Heart left ventricle (tissue), 16 donors: ENCODE data around the gene MRPL36. TPM values are rescaled to one million over a fixed set of nuclear protein-coding genes. Genes with fewer than 3 reads are reported as not detected.
"Not testable (repeated sequence)": the region's sequence is repeated elsewhere in the genome, so short reads cannot be mapped to it uniquely, and the experiment has no call there.

ENCODE experiments used
- ATAC-seq, 4 donors: fragments of 200-7000 bp; cut with Tn5 transposase; one replicate each; pipeline ENCODE4 v1.9.1; 2020 to 2022; ENCODE audit warnings: moderate library complexity in 4 of 4, mild to moderate bottlenecking in 3 of 4, moderate number of reproducible peaks in 1 of 4
- DNase-seq, 5 donors: peaks; one replicate each; pipeline ENCODE4 v3.0.0-alpha.2; 2020
- H3K27ac ChIP-seq, 12 donors: fragments of 200-600 bp; sonication (generic) in 4 of 12; one replicate each; pipeline versions ENCODE4 v1.5.0 to v1.8.0; 2016 to 2022; ENCODE audit warnings: mild to moderate bottlenecking in 2 of 12
- H3K27me3 ChIP-seq, 9 donors: fragments of 200-600 bp; sonication (generic) in 2 of 9; one replicate each; pipeline versions ENCODE4 v1.5.1 to v1.8.0; 2016 to 2022; ENCODE audit warnings: mild to moderate bottlenecking in 3 of 9
- H3K36me3 ChIP-seq, 9 donors: fragments of 200-600 bp; sonication (generic) in 2 of 9; one replicate each; pipeline versions ENCODE4 v1.5.0 to v1.8.0; 2018 to 2022; ENCODE audit warnings: mild to moderate bottlenecking in 2 of 9
- H3K4me1 ChIP-seq, 12 donors: fragments of 200-600 bp; sonication (generic) in 4 of 12; one replicate each; pipeline versions ENCODE4 v1.5.0 to v1.8.0; 2016 to 2022; ENCODE audit warnings: mild to moderate bottlenecking in 3 of 12
- H3K4me3 ChIP-seq, 12 donors: fragments of 200-600 bp; sonication (generic) in 4 of 12; one replicate each; pipeline versions ENCODE4 v1.5.0 to v1.8.0; 2017 to 2022; ENCODE audit warnings: mild to moderate bottlenecking in 9 of 12, moderate library complexity in 4 of 12
- H3K9me3 ChIP-seq, 12 donors: fragments of 200-600 bp; sonication (generic) in 4 of 12; one replicate each; pipeline versions ENCODE4 v1.5.0 to v1.8.0; 2016 to 2022; ENCODE audit warnings: mild to moderate bottlenecking in 1 of 12
- POLR2A ChIP-seq, 2 donors: fragments of 450-650 bp; IDR thresholded peaks; one replicate each; pipeline ENCODE4 v1.6.1; 2017; ENCODE audit warnings: antibody characterized with exemption in 2 of 2, mild to moderate bottlenecking in 2 of 2, moderate library complexity in 2 of 2
- WGBS, 4 donors: extraction: QIAGEN DNeasy Blood & Tissue Kit in 2 of 4; methylation state at CpG; one replicate each; pipeline versions ENCODE4 v1.1.5 to v1.1.7; 2013 to 2018; 5-methylcytosine and 5-hydroxymethylcytosine counted together
- intact Hi-C, 10 donors: fragments of 100-400 bp; cut with DNase I; formaldehyde crosslinking; loops; one replicate each; pipeline versions ENCODE4 v1.11.1 to v1.14.2; 2022
- polyA plus RNA-seq, 2 donors: library from polyadenylated mRNA; stranded (reverse); fragments of 200-250 nt; gene quantifications; one replicate each; pipeline ENCODE4 v1.2.3, GENCODE V29; 2013
- total RNA-seq, 9 donors: library from RNA; depleted of rRNA in 2 of 9; stranded (reverse); fragments of >200 nt in 2 of 9; fragmentation: NEBNext Ultra II Directional in 3 of 9; extraction: Animal tissue kit (Norgen Biotek cat#: 25700) in 3 of 9; gene quantifications; one replicate each; pipeline versions ENCODE4 v1.1.0 to v1.2.4, GENCODE V29; 2016 to 2023
- TF ChIP-seq, protein P1 (sequence below), 12 donors: fragments of 200-600 bp; sonication (generic) in 4 of 12; IDR thresholded peaks; one replicate each; pipeline versions ENCODE4 v1.5.0 to v1.8.0; 2018 to 2022; ENCODE audit warnings: antibody characterized with exemption in 12 of 12, mild to moderate bottlenecking in 5 of 12
- donor health status: ischemic (EF 13 %, LVEDD 7.1; RV severe dilation, severe dysfunction).
- donor health status: healthy with polysubstance abuse.
- donor health status: DM: no; HTN: yes; CAD: no.
- donor health status: DM: no; HTN: no; CAD: no.
- donor health status: ischemic (EF 25% LVEDD 6.9; RV normal size, moderate dysfunction).
- donor health status: ischemic (EF 25% LVEDD 5.7; RV mildly dilated, moderate dysfunction).
- donor health status: healthy.
- donor health status: DM: yes; HTN: yes; CAD: no.
- donor health status: ischemic (EF 35%, LVEDD 5.7; RV mildly dilated, moderate dysfunction).
- donor health status: nonischemic (EF 11% LVEDD 7.7; RV severe dilation, severe dysfunction).
- donor health status: DM: yes; HTN: yes; CAD: no.
- donor health status: PGD.
- donor health status: ischemic (EF 29% LVEDD 5.4; RV normal size, mild dysfunction).
- donor health status: nonischemic (EF 23%, LVEDD 6.1; RV moderate dilation, normal function).

Gene MRPL36
- total and polyA plus RNA-seq, 11 donors = 45.6 to 107 (median 56.4) TPM

GRCh38 chr5:1791176-1791575 lies 8.5 kb downstream of the MRPL36 start:
- 59 to 86% (median 86%) methylated on average over 3 of the region's 3 CpGs for WGBS, 4 donors

GRCh38 chr5:1789834-1790471 lies 9.7 kb downstream of the MRPL36 start:
- Histone ChIP-seq H3K27me3 (no peaks in the 10 kb centered on the region), H3K4me1 (peaks cover 0 to 29% (median 6%) of the 10 kb centered on the region in 12 donors), H3K4me3 (no peak overlapping the region), H3K27ac (peak overlapping the region in 6 of 12 donors; percentile 11 to 54 (median 30)), H3K9me3 (no peaks in the 10 kb centered on the region), H3K36me3 (no peaks in the 10 kb centered on the region)
- WGBS, 4 donors = 39 to 45% (median 43%) methylated on average over 10 of the region's 10 CpGs
- ATAC-seq = peak in 2 of 4 donors; percentile 64 to 84
- DNase-seq = peak in 3 of 5 donors; percentile 45 to 48 (median 46)
- TF ChIP-seq POLR2A (IDR thresholded peaks at IDR 0.05) = no peak
- TF ChIP-seq, protein P1, sequence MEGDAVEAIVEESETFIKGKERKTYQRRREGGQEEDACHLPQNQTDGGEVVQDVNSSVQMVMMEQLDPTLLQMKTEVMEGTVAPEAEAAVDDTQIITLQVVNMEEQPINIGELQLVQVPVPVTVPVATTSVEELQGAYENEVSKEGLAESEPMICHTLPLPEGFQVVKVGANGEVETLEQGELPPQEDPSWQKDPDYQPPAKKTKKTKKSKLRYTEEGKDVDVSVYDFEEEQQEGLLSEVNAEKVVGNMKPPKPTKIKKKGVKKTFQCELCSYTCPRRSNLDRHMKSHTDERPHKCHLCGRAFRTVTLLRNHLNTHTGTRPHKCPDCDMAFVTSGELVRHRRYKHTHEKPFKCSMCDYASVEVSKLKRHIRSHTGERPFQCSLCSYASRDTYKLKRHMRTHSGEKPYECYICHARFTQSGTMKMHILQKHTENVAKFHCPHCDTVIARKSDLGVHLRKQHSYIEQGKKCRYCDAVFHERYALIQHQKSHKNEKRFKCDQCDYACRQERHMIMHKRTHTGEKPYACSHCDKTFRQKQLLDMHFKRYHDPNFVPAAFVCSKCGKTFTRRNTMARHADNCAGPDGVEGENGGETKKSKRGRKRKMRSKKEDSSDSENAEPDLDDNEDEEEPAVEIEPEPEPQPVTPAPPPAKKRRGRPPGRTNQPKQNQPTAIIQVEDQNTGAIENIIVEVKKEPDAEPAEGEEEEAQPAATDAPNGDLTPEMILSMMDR (IDR thresholded peaks at IDR 0.05) = no peak
- intact Hi-C loops = loop anchor here in 1 of 10 donors (10.0 kb wide), 1 partner anchor 265 kb away; the partner anchor contains the start of gene LPCAT1

More at GRCh38 chr5:1791176-1791575, 8.5 kb downstream of the MRPL36 start:
- Histone ChIP-seq H3K27ac (peak overlapping the region in 4 of 12 donors; percentile 6 to 37 (median 17)), H3K4me3 (no peak overlapping the region), H3K9me3 (no peaks in the 10 kb centered on the region), H3K36me3 (peaks cover 0 to 3% (median 0%) of the 10 kb centered on the region in 9 donors), H3K4me1 (peaks cover 0 to 29% (median 6%) of the 10 kb centered on the region in 12 donors), H3K27me3 (no peaks in the 10 kb centered on the region)
- no peak for DNase-seq
- no peak for ATAC-seq
- intact Hi-C loops = loop anchor here in 1 of 10 donors (10.0 kb wide), 1 partner anchor 266 kb away; the partner anchor contains the start of gene LPCAT1
- no peak for TF ChIP-seq POLR2A (IDR thresholded peaks at IDR 0.05)

GRCh38 chr5:1789438-1789833 lies 10.2 kb downstream of the MRPL36 start:
- ATAC-seq, H3K27me3 ChIP-seq, H3K36me3 ChIP-seq, DNase-seq, H3K4me3 ChIP-seq, H3K9me3 ChIP-seq, intact Hi-C loops: not testable (repeated sequence)
- peaks cover 0 to 29% (median 6%) of the 10 kb centered on the region in 12 donors for H3K4me1 ChIP-seq
- 91 to 93% (median 91%) methylated on average over 3 of the region's 3 CpGs for whole genome bisulfite sequencing, 4 donors
- H3K27ac ChIP-seq = peak overlapping the region in 5 of 12 donors; percentile 11 to 54 (median 19)

GRCh38 chr5:1788828-1789227 lies 10.8 kb downstream of the MRPL36 start:
- no peak for DNase-seq
- H3K4me1 ChIP-seq = peaks cover 0 to 24% (median 6%) of the 10 kb centered on the region in 12 donors
- no peaks in the 10 kb centered on the region for H3K36me3 ChIP-seq
- intact Hi-C loops = no loop called here
- no peak overlapping the region for H3K27ac ChIP-seq
- H3K9me3 ChIP-seq = no peaks in the 10 kb centered on the region
- ATAC-seq = no peak
- TF ChIP-seq POLR2A (IDR thresholded peaks at IDR 0.05) = no peak
- TF ChIP-seq, protein P1 (IDR thresholded peaks at IDR 0.05) = no peak
- 87 to 90% (median 89%) methylated on average over 15 of the region's 15 CpGs for WGBS, 4 donors
- H3K4me3 ChIP-seq = no peak overlapping the region
- H3K27me3 ChIP-seq = no peaks in the 10 kb centered on the region

- Histone ChIP-seq H3K27me3 (no peaks in the 10 kb centered on the region), H3K27ac (no peak overlapping the region), H3K36me3 (no peaks in the 10 kb centered on the region), H3K4me3 (no peak overlapping the region), H3K9me3 (no peaks in the 10 kb centered on the region), H3K4me1 (peaks cover 0 to 17% (median 5%) of the 10 kb centered on the region in 12 donors)
- TF ChIP-seq, protein P1 (IDR thresholded peaks at IDR 0.05) = no peak
- TF ChIP-seq POLR2A (IDR thresholded peaks at IDR 0.05) = no peak
- 91 to 95% (median 92%) methylated on average over 7 of the region's 7 CpGs for WGBS, 4 donors
- ATAC-seq (no peak), DNase-seq (no peak)
- intact Hi-C loops = no loop called here
Observed at GRCh38 chr5:1788200-1788599, 11.4 kb downstream of the MRPL36 start.
